ENCODE measurements around the gene COX7A2. TPM values are rescaled to one million over a fixed set of nuclear protein-coding genes. Genes with fewer than 3 reads are reported as not detected.

The COX7A2 gene
- total RNA-seq, 1 experiment from 2014 or later = 406 TPM

GRCh38 chr6:75220357-75220756 lies 23.2 kb downstream of the COX7A2 start:
- DNase-seq (ENCODE audit: low read depth) = no peak

GRCh38 chr6:75219263-75219662 lies 24.3 kb downstream of the COX7A2 start:
- no peak for DNase-seq (ENCODE audit: low read depth)

- DNase-seq (ENCODE audit: low read depth) = peak; percentile 24
Observed at GRCh38 chr6:75217193-75217592, 26.4 kb downstream of the COX7A2 start.

- no peak for DNase-seq (ENCODE audit: low read depth)
Observed at GRCh38 chr6:75215291-75215690, 28.3 kb downstream of the COX7A2 start.

- DNase-seq (ENCODE audit: low read depth) = no peak
Observed at GRCh38 chr6:75213732-75214131, 29.9 kb downstream of the COX7A2 start.

- DNase-seq (ENCODE audit: low read depth) = no peak
Observed at GRCh38 chr6:75213112-75213511, 30.5 kb downstream of the COX7A2 start.

- no peak for DNase-seq (ENCODE audit: low read depth)
Observed at GRCh38 chr6:75211920-75212590, 31.5 kb downstream of the COX7A2 start.

GRCh38 chr6:75210885-75211739 lies 32.5 kb downstream of the COX7A2 start:
- DNase-seq (ENCODE audit: low read depth) = peak; percentile 61

- no peak for DNase-seq (ENCODE audit: low read depth)
Observed at GRCh38 chr6:75209184-75209723, 34.3 kb downstream of the COX7A2 start.

- DNase-seq (ENCODE audit: low read depth) = peak; percentile 77
Observed at GRCh38 chr6:75208298-75209183, 35.1 kb downstream of the COX7A2 start.

GRCh38 chr6:75206576-75207342 lies 36.8 kb downstream of the COX7A2 start:
- no peak for DNase-seq (ENCODE audit: low read depth)

GRCh38 chr6:75205776-75206575 lies 37.6 kb downstream of the COX7A2 start, which contains the start of gene COL12A1:
TSS of gene COL12A1 (minus strand) at chr6:75206053. CDS start at chr6:75202792, 3,261 bp downstream.
- peak; percentile 98 for DNase-seq (ENCODE audit: low read depth)

- DNase-seq (ENCODE audit: low read depth) = peak; percentile 69
Observed at GRCh38 chr6:75204959-75205775, 38.4 kb downstream of the COX7A2 start.

GRCh38 chr6:75204217-75204958 lies 39.2 kb downstream of the COX7A2 start:
- peak; percentile 89 for DNase-seq (ENCODE audit: low read depth)

- DNase-seq (ENCODE audit: low read depth) = peak; percentile 54
Observed at GRCh38 chr6:75203721-75204120, 39.9 kb downstream of the COX7A2 start.

GRCh38 chr6:75202676-75203131 lies 40.9 kb downstream of the COX7A2 start:
- peak; percentile 39 for DNase-seq (ENCODE audit: low read depth)

- no peak for DNase-seq (ENCODE audit: low read depth)
Observed at GRCh38 chr6:75201901-75202672, 41.5 kb downstream of the COX7A2 start.

Measured in RPMI7951 (cell line).